Stimulated activated CD4-positive, alpha-beta T cell treated with anti-CD3 and anti-CD28 coated beads, TNF-alpha, amount 100 ng/mL, for 48 hours (primary cell): Measurements from ENCODE around the gene PLEKHM1.

Source experiments
- DNase-seq, 3 donors: peaks; one replicate each; pipeline ENCODE4 v3.0.0-alpha.2; 2020; ENCODE audit warnings: low read depth in 3 of 3

The PLEKHM1 gene

DNA sequence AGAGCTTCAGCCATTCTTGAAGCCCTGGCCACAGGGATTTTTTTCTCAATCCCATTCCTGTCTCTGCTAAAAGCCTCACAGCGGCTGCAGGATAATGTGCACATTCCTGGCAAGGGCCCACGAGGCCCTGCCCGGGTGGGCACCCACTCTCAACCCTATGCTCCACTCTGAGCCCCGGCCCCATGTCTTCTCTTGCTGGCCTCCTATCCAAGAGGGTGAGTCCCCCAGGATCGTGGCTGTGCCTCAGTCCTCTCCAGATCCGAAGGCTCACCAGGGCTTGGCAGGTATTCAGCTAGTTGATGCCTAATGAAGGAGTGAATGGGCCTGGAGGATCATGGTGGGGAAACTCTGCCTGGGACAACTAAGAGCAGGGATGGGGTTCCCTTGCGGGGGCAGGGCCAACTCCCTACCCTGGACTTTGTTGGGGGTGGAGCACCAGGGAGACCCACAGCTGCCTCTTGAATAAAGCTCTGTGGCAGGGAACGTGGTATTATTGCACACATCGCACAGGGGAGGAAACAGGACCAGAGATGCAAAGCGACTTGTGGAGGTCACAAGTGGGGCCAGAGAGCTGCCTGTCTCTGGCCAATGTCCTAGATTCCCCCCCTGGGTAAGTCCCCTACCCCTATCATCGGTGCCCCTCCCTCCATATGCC is 63.2 kb downstream of the PLEKHM1 start:
- no peak for DNase-seq

DNA sequence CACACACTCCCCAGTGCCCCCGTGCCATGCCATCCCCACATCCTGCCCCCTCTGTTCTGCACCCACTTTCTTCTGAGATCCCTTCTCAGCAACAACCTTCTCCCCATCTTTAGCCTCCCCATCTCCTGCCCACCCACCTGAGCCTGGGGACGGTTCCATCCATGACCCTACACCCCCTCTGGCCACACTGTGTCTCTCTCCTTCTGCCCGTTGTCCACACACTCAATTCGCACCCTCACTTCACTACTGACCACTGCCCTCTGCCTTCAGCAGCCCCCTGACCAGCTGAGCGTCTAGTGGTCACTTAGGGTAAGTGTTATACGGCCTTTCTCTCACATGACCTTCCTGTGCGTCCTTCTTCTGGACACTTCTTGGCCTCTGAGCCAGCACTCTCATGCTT is 64.0 kb downstream of the PLEKHM1 start:
- no peak for DNase-seq

DNA sequence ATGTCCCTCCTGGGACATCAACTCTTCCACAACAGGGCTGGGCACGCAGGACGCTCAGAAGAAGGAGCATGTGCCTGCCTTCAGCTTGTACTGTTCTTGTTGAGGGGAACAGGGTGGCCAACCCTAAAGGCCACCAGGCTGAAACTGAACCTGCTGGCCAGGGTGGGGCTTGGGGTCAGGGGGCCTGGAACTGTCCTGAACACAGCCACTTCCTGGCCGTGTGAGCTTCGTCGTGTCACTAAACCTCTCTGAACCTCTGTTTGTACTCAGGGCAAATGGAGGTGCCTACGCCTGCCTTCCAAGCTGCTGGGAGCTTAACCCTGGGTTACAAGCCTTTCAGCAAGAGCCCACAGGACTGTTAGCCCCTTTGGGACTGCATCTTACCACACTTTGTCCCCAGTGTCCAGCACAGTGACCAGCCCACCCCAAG is 64.5 kb downstream of the PLEKHM1 start:
- DNase-seq, result no peak

DNA sequence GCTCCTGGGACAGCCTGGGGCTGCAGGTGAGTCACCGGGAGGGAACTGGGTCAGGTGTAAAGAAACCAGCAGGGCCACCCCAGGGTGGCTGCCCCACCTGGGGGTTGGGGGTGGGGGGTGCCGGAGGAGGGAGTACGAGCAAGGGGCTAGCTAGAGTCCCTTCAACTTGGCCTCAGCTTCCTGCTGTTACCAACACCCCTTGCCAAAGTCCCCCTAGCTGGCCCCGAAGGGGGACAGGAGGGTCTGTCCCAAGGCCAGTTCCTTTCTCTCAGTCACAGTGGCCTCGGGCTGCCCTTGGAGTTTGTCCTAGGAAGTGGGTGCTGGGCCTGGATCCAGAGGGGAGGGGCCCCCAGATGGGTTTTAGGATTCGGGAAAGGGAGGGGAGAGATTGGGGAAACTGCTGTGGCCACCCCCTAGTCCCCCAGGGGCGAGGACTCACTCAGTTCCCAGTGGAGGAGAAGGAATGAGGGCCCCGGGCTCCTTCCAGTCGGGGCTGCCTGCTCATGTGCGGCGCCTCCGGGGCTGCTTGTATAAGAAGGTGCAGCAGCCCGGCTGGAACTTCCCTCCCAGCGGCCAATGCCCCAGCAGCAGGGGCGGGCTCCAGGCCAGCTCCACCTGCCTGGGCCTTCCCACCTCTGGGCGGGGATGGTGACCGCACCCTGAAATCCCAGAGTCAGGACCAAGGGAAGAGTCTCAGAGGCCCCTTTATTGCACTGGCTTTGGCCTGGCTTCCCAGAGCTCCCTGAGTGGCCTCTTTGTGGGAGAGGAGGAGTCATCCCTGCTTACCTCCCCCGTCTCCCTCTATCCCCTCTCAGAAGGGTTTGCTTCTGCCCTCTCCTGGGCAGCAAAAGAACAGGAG is 65.2 kb downstream of the PLEKHM1 start:
- no peak for DNase-seq

DNA sequence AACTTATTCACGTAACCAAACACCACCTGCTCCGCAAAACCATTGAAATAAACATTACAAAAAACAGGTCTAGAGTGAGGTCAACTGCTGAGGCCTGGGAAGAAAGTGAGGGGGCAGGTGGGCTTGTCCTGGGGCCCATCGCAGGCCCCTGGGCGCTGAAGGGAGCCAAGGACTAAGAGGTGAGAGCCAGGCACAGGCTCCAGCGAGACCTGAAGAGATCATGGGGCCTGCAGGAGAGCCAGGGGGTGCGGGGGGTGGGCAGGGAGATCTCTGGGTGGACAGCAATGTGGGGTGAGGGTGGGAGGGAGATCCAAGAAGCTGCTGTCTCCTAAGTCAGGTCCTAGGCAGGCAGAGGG is 65.8 kb downstream of the PLEKHM1 start:
- no peak for DNase-seq

DNA sequence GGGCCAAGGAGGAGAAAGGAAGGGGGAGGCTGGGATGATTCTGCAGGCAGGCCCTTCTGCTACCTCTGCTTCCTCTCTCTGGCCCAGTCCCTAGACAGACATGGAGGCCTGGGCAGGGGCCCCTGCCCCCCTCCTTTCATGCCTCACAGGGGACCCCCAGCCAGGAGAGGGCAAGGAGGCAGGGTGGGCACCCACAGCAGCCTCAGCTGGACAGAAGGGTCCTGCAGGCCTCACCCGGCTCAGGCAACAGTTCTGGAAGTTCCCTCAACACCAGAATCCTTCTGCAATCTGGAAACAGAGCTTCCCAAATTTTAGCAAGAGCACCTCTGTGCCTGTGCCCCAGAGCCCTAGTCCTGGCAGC is 66.6 kb downstream of the PLEKHM1 start:
- DNase-seq, result no peak

DNA sequence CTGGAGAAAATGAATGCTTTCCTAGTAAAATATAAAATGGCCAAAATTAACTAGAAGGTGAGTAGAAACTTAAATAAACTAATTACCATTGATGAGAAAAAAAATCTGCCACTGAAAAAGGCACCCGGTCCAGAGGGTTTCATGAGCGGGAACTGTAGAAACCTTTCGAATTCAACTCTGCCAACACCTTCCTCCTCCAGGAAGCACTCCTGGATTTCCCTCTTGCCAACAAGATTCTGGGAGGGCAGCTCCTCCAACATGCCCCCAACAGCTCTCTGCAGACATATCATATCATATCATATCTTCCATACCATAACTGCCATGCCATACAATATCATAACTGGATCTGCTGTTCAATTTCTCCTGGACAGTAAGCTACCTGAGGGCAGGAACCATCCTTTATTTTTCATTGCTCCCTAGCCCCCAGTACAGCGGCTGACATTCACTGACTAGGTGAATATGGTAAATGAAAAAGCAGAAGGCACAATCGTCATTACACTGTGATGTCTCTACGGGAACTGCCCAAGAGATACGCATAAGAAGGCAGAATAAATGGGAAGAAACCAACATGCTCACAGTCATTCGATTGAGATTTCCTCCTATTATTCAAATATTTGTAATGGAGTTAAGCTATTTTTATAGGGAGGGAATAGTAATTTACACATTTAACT is 67.1 kb downstream of the PLEKHM1 start:
- no peak for DNase-seq

DNA sequence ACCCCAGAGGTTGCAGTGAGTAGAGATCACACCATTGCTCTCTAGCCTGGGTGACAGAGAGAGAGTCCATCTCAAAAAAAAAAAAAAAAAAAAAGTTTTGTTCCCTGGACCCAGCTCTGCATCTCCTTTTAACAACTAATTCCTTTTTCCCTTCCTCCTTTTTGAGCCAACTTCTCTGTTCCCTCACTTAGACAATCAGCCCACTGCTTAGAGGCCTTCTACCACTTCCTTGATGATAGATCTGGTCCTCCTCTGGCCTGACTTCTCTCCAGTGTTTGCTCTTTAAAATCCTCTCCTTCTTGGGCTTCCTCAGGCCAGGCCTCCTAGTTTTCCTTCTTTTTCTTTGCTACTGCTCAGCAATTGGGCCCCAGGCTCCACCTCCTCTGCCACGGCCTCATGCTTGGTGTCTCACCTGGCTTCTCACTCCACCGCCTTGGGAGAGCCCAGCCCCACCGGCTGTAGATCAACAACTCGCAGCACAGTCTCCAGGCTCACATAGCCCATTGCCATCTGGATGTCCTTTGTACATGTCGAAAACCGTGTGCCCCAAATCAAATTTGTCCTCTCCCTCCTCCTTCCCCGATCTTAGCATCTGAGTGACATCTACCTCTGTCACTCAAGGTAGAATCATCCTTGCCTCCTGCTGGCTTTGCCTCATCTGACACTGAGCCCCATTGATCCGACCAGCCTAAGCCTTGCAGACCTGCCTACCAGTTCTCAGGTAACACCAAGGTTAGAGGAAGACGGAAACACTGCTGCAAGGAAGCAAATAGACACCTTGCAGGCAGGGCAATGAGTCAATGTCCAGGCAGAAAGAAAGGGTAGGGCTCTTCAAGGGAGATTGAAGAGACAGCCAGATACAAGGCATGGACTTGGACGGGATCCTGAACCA is 75.3 kb downstream of the PLEKHM1 start:
- DNase-seq, result no peak

DNA sequence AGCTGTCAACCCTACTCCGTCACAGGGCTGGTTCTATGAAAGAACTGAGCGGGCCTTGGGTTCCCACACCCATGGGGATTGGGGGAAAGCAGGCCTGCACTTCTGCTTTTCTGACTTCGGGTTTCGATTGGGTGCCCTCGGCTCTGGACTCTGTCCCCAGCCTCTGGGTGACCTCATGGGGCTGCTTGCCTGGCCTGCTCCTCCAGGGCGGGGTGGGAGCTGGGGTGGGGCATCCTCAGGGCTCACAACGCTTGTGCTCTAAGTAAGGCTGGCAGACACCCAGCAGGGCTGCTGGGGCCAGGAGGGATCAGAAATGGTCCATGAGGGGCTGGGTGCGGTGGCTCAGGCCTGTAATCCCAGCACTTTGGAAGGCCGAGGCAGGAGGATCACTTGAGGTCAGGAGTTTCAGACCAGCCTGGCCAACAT is 77.0 kb downstream of the PLEKHM1 start:
- DNase-seq, result no peak

DNA sequence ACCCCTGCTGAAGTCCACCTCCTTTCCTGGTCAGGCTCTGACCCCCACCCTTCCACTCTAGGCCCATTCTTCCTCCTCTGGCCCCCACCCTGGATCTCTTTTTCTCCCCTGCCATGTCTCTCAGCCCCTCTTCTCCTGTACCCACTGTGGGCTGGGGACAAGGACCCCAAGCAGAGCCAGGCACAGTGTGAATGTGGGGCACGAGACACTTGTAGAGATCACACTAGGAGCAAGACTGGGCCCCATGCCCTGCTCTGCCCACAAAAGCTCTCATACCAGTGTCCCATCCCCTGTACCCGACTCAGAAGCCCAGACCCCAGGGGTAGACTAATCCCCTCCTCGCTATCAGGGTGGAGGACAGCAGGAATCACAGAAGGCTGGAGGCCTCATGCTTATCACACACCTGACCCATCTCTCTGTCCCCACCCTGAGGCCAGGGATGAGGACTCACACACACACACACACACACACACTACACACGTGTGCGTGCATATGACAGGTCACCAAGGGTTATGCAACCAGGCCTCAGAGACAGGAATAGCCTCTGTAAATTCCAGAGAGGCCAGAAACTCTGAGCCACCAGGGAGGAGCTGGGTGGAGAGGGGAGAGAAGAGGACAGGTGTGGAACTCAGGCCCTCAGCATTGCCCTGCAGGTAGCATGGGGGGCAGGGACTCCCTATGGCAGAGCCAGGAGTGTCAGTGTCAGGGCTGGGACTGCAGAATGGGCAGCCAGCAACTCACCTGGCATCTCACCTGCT is 79.0 kb downstream of the PLEKHM1 start:
- DNase-seq, result no peak

DNA sequence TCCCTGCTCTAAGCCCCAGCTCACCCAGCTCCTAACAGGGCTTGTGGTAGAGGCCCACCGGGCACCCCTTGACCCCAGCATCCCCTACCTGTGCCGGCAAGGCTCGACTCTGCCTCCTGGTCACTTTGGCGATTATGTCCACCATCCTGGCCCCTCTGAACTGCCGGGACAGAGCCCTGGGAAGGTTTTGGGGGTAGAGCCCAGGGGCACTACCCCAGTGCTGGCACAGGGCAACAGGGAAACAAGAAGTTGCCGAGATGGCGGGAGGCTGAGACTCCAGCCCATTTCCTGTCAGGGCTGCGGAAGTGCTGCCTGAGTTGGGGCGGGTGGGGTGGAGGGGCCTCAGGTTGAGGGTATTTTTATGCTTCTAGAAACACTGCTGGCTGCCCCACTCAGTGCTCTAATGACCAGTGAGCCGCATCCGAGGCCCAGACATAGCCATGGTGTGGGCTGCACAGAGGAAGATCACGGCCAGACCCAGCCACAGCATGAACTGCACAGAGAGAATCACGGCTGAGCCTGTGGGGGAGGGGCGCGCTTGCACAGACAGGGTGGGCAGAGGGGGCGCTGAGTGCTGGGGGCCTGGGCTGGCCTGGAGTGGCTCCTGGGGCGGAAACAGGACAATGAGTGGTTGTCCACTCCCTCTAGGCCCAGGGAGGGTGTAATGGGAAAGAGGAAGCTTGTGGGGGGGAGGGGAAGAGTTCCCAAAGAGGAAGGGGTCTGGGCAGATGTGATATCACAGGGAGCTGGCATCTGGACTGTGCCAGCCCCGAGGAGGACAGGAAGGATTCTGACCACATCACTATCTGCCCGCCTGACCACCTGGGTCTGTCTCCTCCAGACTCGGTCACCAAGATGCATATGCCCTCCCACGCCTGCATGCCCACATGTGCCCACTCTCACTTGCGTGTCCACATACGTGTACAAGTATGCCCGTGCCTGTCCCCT is 80.1 kb downstream of the PLEKHM1 start:
- DNase-seq, result peak; percentile 35 to 57 (median 37)

DNA sequence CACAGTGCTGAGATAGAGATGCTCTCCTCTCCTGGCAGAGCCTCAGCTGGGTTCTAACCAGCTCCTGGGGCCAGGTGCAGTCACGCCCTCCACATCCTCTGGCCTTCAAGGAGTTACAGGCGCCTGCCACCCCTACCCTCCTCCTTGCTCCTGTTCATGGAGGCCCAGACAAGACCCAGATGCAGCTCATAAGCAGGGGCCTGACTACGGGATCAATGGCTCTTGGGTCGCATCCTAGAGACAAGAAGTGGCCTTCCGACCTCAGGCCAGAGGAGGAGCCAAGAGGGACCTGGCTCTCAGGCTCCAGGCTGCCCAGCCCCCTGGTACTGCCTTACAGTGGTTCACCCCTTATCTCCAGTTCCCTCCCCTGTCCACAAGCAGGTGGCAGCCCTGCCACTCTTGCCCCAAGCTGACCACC is 80.9 kb downstream of the PLEKHM1 start:
- no peak for DNase-seq

DNA sequence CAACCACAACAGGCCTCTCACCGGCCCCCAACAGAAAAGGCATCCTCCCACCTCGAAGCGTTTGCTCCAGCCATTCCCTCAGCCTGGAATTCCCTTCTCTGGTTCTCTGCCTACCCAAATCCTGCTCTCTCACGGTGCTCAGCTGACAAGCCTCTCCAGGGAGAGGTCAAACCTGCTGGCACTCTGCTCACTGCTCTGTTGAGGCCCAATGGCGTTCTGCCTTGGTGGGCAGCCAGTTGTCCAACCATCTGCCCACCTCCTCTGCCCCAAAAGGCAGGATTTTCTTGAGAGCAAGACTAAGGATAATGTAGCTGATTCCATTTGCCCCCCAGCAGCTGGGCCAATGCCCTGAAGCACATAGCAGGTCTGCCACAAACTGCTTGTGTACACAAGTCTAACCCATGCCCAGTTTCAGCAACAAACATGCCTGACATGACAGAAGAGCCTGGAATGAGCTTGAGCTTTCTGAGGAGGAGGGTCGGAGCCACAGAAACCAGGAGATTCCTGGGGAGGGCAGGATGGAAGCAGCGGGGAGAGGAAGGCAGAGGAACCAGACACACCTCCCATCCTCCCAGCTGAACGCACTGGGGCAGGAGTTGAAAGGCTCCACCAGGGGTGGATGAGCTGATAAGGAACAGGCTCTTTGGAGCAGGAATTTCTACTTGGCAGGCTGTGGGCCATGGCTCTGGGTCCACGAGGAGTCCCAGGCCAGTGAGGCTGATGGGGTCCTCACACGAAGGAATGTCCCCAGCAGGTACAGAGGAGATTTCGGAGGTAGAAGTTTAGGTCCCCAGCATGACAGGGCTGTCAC is 81.7 kb downstream of the PLEKHM1 start:
- DNase-seq, result no peak

DNA sequence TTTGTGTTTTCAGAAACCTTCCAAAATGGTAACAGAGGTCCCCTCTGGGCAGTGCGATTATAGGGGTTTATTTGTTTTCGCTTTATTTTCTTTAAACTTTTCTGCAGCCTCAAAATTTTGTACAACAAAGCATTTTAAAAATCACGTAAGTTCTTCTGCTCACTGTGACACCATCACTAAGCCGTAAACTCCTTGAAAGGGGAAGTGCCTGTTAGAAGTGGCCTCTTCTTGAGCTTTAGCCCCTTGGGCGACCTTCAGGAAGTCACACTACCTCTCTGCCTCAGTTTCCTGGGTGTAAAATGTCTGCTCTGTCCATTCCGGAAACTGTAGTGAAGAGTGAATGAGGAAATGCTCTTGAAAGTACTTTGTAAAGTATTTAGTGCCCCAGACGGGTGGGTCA is 84.4 kb downstream of the PLEKHM1 start:
- DNase-seq, result no peak

DNA sequence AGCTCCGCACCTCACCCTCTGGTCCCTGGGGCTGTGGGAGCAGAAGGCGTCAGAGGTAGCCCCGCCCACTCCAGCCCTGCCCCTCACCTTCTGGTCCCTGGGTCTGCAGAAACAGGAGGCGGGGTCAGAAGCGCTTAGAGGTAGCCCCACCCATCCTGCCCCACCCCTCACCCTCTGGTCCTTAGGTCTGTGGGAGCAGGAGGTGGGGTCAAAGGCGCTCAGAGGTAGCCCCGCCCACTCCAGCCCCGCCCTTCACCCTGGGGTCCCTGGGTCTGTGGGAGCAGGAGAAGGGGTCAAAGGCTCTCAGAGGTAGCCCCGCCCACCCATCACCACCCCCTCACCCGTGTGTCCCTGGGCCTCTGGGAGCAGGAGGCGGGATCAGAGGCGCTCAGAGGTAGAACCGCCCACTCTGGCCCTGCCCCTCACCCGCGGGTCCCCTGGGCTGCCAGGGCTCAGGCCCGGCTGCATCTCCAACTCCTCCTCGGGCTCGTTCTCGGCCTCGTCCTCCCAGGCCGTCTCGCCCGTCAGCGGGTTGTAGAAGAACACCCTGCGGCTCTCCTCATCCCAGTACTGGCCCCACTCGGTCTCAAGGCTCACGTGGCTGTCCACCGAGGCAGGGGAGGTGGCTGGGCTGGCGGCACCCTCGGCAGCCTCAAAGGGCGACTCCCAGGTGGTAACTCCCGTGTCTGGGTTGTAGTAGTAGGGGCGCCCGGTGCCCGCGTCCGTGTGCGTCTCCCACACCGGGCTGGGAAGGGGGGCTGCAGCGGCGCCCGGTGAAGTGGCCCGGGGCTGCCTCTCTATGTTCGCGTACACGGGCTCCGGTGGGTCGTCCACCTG is 85.1 kb downstream of the PLEKHM1 start:
- no peak for DNase-seq

DNA sequence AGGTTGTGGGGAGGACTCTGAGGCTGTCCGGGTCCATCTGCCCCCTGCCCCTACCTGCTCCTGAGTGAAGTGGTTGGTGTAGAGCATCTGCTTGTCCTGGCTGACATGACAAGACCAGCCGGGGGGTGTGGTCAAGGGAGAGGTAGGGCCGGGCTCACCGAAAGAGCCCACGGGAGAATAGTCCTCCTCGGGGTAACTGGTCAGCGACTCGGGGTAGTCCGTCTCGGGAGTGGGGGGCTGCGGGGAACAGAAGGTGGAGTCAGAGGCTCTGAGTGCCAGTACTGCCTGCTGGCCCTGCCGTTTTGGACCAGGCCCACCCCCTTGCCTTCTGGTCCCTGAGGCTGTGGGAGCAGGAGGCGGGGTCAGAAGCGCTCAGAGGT is 85.7 kb downstream of the PLEKHM1 start:
- DNase-seq, result no peak

DNA sequence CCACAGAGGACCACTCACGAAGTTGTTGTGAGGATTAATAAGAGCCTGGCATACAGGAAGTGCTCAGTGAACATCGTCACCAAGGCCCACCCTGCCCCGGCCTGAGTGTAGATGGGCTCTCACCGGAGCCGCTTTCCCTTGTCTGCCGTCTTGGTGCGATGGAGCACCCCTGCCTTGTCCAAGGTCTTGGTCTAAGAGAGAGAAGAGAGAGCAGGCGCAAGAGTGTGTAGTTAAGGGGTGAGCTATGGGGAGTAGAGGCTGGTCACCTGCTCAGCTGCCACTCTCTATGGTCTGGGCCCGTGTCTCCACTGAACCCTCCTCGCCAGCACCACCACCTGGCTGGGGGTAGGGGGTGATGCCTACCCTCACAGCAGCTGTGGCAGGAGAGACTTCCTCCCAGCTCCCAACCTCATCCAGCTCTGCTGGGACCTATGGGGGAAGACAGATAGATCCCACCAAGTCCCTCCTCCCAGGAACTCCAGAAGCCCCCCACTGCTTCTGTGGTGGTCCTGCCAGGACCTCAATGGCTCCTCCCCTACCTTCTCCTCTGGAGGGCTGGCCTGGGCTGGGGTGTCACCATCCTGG is 86.5 kb downstream of the PLEKHM1 start:
- DNase-seq, result no peak

DNA sequence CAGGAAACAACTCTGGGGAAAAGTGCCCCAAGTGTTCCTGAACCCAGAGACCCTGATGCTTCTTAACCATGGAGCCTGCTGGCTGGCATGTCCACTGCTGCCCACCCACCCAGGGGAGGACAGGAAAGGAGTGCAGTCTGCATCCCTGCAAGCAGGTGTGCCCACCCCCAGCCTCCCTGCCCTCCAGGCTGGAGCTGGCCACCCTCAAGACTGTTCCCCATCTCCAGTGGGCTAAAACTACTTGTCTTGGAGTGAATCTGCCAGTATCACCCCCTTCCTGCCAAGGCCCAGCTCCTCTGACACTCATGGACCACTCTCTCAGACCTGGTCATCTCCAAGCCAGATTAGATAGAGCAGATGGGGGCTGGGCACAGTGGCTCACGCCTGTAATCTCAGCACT is 87.6 kb downstream of the PLEKHM1 start:
- DNase-seq, result no peak
